GM19239 (cell line): ENCODE data around the gene MMP23B.

Source experiments
- DNase-seq: peaks from one replicate; pipeline ENCODE4 v3.0.0; 2011; ENCODE audit warnings: low spot score; ENCODE audit not compliant: insufficient read length
- FAIRE-seq: peaks from 2 replicates; lab custom pipeline; 2011; peaks lifted over from hg19 to GRCh38; lab: Jason Lieb, UNC

The MMP23B gene

GRCh38 chr1:1618396-1619068 is 13.4 kb upstream of the MMP23B start:
- no peak for DNase-seq
- FAIRE-seq: no peak

DNA sequence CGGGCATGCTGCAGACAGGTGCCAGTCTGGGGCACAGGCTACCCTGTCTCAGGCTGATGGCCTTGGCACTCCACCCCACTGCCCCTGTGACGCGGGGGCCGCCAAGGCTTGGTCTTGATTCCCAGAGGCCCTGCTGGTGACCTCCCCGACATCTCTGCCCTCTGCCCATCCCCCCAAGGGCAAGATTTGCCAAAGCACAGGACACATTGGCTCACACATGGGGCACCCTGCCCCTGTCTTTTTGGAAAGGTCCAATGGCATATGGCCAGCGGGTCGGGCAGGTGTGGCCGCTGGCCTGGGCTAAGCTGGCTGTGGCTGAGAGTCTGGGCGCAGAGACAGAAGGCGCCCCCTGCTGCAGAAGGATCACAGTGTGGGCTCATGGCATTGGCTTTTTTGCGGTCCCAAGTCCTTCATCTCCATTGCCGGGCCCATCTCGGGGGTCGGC is 12.0 kb upstream of the MMP23B start:
- DNase-seq: no peak
- FAIRE-seq: no peak

DNA sequence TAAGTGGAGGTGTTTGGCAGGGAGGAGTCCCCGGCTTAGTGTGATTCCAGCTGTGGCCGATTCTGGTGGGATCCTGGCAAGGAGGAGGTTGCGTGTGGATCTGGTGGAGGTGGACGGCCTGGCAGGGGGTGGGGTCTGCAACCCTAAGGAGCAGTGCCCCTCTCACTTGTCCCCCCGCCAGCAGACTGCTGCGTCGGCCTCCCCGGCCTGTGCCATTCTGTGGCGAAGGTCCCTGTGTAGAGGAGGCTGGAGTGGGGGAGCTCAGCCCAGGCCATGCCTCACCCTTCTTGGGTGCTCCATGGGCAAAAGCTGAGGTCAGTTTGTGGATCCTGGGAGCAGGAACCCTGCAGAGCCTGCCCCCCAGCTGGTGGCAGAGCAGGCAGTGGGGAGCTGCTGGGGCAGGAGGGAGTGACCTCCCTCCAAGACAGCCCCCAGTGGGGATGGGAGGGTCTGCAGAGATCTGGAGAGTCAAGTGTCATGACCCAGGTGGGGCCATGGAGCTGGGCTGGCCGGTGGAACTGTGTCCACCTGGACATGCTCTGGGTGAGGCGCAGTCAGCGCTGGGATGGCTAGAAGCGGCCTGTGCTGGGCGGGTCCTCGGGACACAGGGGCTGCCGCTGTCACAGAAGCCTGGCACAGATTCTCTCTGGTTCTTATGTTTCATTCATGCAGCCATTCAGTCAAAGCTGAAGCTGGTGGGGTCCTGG is 11.4 kb upstream of the MMP23B start:
- FAIRE-seq (no peak), DNase-seq (no peak)

DNA sequence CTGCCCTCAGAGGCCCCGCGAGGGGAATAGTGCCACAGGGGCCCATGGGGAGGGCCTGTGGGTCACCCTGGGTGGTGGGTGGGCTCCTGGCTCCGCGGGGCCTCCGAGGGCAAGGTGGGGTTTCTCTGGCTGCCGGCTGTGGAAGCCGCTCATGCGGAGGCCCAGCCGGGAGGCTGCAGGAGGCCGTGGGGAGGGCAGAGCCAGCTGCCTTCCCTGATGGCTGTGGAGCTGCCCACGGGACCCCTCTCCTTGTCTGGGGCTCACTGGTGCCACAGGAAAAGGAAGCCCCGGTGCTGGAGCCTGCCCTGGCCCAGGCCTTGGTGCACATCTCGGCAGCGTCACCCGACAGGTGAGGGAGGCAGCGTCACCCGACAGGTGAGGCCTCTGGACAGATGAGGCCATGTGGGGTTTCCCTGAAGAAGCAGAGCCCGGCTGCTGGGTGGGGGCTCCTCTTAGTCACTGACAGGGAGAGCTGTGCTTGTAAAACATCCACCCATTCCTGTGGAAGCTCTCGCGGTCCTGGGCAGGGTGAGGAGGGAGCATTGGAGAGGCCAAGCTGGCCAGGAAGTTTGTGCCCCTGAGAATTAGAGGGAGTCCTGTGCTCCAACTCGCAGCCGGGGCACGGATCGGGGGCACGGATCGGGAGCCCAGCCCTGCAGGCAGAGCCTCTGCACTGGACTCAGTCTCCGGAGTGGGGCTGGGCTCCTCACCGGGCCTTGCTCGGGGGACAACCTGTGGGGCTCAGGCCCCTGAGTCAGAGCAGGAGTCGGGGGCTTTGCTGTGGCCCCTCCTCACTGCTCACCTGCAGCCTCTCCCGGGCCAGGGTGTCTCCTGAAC is 10.6 kb upstream of the MMP23B start:
- FAIRE-seq: no peak

GRCh38 chr1:1622010-1622787 is 9.8 kb upstream of the MMP23B start:
- FAIRE-seq (no peak), DNase-seq (no peak)

More for the DNA sequence above, 10.6 kb upstream of the MMP23B start:
- DNase-seq: no peak

DNA sequence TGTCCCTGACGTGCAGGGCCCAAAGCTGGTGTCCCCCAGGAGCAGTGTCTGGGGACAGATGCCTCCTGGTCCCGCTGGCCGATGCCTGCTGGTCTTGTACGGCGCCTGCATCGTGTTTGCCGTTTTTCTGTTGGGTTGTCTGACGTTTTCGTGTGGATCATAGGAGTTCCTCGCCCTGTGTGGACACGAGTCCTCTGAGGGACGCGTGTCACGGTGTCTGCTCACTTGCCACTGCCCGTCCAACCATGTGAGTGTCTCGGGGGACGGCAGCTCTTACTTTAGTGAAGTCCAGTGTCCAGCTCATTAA is 9.2 kb upstream of the MMP23B start:
- FAIRE-seq (no peak), DNase-seq (no peak)

DNA sequence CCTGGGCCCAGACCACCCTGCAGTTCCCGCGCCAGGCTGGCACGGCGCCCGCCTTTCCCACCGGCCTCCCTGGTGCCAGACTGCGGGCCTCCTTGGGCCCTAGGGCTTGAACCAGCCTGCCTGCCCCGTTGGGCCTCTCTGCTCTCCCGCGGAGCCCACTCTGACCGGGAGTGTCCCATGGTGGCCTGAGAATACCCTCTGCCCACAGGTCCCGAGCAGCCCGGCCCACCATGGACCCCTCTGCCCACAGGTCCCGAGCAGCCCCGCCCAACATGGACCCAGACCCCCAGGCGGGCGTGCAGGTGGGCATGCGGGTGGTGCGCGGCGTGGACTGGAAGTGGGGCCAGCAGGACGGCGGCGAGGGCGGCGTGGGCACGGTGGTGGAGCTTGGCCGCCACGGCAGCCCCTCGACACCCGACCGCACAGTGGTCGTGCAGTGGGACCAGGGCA is 8.8 kb upstream of the MMP23B start:
- no peak for DNase-seq

DNA sequence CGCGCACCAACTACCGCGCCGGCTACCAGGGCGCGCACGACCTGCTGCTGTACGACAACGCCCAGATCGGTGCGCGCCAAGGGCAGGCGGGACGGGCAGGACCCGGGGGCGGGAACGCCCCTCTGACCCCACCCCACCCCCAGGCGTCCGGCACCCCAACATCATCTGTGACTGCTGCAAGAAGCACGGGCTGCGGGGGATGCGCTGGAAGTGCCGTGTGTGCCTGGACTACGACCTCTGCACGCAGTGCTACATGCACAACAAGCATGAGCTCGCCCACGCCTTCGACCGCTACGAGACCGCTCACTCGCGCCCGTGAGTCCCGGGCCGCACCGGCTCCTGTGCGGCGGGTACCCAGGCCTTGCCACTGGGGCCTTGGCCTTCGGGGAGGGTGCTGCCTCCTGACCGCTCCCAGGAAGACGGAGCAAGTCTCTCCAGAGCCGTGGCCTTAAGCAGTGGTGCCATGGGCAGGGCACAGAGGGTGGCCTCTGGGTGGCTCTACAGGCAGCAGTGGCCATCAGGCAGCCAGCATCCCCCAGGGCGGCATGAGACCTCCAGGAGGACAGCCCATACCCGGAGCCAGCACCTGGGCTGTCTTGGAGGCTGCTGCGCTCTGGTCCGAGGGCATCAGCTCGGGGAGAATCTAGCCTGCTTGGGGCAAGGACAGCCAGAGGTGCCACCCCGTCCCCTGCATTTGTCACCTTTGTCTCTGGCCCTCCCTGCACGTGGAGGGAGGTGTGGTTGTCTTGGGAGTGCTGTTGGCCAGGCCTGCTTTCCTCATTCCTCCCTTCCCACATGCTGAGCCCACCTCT is 8.1 kb upstream of the MMP23B start:
- DNase-seq (no peak), FAIRE-seq (no peak)

More for the DNA sequence above, 8.8 kb upstream of the MMP23B start:
- no peak for FAIRE-seq

GRCh38 chr1:1624443-1625403 is 7.2 kb upstream of the MMP23B start:
- FAIRE-seq (no peak), DNase-seq (no peak)

DNA sequence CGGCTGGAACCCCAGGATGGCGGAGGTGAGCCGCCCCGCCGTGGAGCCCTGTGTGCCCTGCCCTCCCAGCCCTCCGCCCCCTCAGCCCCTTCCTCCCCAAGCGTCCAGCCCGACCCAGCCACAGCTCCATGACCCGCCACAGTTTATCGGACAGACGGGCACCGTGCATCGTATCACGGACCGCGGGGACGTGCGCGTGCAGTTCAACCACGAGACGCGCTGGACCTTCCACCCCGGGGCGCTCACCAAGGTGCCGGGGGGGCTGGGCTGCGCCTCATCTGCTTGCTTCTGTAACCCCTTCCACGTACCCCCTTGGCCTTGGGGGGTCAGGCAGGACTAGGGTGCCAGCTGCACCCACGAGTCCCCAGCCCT is 6.6 kb upstream of the MMP23B start:
- DNase-seq (no peak), FAIRE-seq (no peak)

DNA sequence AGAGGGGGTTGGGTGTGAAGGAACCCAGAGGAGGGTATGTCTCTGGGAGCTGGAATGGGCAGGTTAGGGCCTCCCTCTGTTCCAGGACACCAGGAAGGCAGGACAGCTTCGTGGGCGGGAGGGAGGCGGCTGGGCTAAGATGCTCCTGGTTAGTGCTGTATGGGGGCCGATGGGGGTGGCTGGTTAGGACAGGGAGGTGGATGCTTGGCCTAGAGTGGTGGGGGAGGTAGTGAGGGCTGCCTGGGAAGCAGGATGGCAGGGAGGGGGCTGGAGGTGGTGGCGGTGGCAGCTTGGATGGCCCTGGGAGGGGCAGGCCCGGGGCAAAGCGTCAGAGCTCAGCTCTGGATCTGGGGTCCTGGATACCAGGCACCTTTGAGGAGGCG is 6.2 kb upstream of the MMP23B start:
- no peak for FAIRE-seq
- DNase-seq: no peak

DNA sequence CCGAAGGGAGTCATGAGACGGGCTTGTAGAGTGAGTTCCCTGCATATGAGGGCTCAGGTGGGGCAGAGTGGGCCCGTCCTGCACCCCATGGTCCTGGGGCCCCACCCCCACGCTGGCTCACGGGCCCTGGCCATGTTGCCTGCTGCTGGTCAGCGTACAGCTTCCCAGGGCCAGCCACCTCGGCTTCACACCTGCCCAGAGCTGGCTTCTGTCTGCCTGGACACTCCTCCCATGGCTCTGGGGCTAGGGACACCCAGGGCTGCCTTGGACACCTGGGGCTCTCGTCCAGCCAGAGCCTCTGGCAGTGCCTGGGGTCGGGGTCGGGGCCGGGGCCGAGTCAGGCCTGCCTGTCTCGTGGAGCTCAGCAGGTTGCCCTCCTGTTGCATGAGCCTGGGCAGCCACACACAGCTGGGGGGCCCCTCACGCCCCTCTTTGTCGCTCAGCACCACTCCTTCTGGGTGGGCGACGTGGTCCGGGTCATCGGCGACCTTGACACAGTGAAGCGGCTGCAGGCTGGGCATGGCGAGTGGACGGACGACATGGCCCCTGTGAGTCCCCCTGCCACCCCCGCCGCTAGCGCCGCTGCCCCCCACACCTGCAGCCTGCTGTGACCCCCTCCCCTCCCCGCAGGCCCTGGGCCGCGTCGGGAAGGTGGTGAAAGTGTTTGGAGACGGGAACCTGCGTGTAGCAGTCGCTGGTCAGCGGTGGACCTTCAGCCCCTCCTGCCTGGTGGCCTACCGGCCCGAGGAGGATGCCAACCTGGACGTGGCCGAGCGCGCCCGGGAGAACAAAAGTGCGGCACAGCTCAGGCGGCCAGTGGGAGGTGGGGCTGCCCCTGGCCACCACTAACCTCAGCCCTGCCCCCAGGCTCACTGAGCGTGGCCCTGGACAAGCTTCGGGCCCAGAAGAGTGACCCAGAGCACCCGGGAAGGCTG is 5.5 kb upstream of the MMP23B start:
- no peak for FAIRE-seq
- DNase-seq: no peak

GRCh38 chr1:1627261-1627828 is 4.6 kb upstream of the MMP23B start:
- DNase-seq (no peak), FAIRE-seq (no peak)

GRCh38 chr1:1627829-1628753 is 3.9 kb upstream of the MMP23B start:
- DNase-seq (no peak), FAIRE-seq (no peak)

DNA sequence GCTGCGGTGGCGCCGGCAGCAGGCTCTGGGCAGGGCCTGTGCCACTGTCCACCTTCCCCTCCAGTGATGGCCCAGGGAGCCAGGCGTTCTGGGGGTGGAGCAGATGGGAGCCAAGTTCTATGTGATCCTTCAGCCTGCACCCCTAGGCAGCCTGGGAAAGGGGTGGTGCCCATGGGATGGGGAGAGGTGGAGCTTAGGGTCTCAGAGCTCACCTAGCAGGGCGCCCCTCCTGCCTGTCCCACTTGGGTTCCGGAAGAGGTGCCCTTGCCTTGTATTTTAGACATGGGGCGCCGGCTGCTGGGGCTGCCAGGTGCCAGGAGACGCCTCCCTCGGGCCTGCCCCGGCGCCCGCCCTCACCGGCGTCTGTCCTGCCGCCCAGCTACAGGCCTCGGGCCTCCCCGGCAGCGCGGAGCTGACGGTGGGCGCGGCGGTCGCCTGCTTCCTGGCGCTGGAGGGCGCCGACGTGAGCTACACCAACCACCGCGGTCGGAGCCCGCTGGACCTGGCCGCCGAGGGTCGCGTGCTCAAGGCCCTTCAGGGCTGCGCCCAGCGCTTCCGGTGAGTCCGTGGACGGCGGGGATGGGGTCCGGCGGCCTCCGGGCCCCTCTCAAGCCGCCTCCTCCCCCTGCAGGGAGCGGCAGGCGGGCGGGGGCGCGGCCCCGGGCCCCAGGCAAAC is 3.1 kb upstream of the MMP23B start:
- DNase-seq: no peak
- FAIRE-seq: peak; percentile 33
